ENCODE measurements around the gene REPS1. TPM values are rescaled to one million over a fixed set of nuclear protein-coding genes. Genes with fewer than 3 reads are reported as not detected.
"Not testable (repeated sequence)": the region's sequence is repeated elsewhere in the genome, so short reads cannot be mapped to it uniquely, and the experiment has no call there.

Gene REPS1
- total RNA-seq, result 65.8 and 70.1 TPM in 2 replicates

- H3K4me1 Mint-ChIP-seq, result peaks cover 19% of the 10 kb centered on the region
- peak within 1 kb of the TSS; percentile 91 for H3K4me3 Mint-ChIP-seq
- no peaks in the 10 kb centered on the region for H3K9me3 Mint-ChIP-seq
- peak within 1 kb of the TSS; percentile 97 for H3K27ac Mint-ChIP-seq
- intact Hi-C loops (cut with micrococcal nuclease), result loop anchor here (1.0 to 5.0 kb wide), 9 partner anchors 40 to 396 kb away; partner anchors contain the start of genes ABRACL, CCDC28A, CITED2 and TXLNB
- DNase-seq, result peak; percentile 98
- no peaks in the 10 kb centered on the region for H3K36me3 Mint-ChIP-seq (ENCODE audit: low read depth)
- H3K27me3 Mint-ChIP-seq, result peaks cover under 1% of the 10 kb centered on the region
Measured at GRCh38 chr6:138987643-138988468, at the start of gene REPS1. REPS1 (minus strand) TSS chr6:138988253; CDS start chr6:138987682, 571 bp downstream.

- Mint-ChIP-seq H3K9me3 (peaks cover 3% of the 10 kb centered on the region), H3K36me3 (ENCODE audit: low read depth) (peaks cover 65% of the 10 kb centered on the region), H3K27ac (peak overlapping the region; percentile 49), H3K27me3 (no peaks in the 10 kb centered on the region), H3K4me1 (peaks cover 19% of the 10 kb centered on the region), H3K4me3 (peak overlapping the region; percentile 4)
- intact Hi-C loops (cut with micrococcal nuclease), result no loop called here
- no peak for DNase-seq
Measured at GRCh38 chr6:139037490-139037889, 49.4 kb upstream of the REPS1 start.

GRCh38 chr6:139030228-139030963, 42.3 kb upstream of the REPS1 start:
- Mint-ChIP-seq H3K9me3 (no peaks in the 10 kb centered on the region), H3K36me3 (ENCODE audit: low read depth) (peaks cover 24% of the 10 kb centered on the region), H3K4me3 (no peak overlapping the region), H3K27me3 (no peaks in the 10 kb centered on the region), H3K4me1 (peaks cover 21% of the 10 kb centered on the region), H3K27ac (no peak overlapping the region)
- DNase-seq, result peak; percentile 68
- intact Hi-C loops (cut with micrococcal nuclease), result no loop called here

- intact Hi-C loops (cut with micrococcal nuclease), result loop anchor here (2.0 to 10.0 kb wide), 6 partner anchors 71 to 345 kb away; partner anchors contain the start of gene CITED2
- Mint-ChIP-seq H3K4me3 (no peak overlapping the region), H3K27me3 (no peaks in the 10 kb centered on the region), H3K4me1 (peaks cover 21% of the 10 kb centered on the region), H3K9me3 (no peaks in the 10 kb centered on the region), H3K27ac (no peak overlapping the region), H3K36me3 (ENCODE audit: low read depth) (peaks cover 17% of the 10 kb centered on the region)
- DNase-seq, result peak; percentile 79
Measured at GRCh38 chr6:139029470-139030227, 41.6 kb upstream of the REPS1 start.

- DNase-seq, result peak; percentile 94
- intact Hi-C loops (cut with micrococcal nuclease), result loop anchor here (1.0 to 10.0 kb wide), 8 partner anchors 41 to 346 kb away; partner anchors contain the start of genes CITED2, HECA and REPS1
- Mint-ChIP-seq H3K4me1 (peaks cover 21% of the 10 kb centered on the region), H3K4me3 (no peak within 1 kb of the TSS), H3K27me3 (no peaks in the 10 kb centered on the region), H3K9me3 (no peaks in the 10 kb centered on the region), H3K36me3 (ENCODE audit: low read depth) (peaks cover 10% of the 10 kb centered on the region), H3K27ac (peak within 1 kb of the TSS; percentile 85)
Measured at GRCh38 chr6:139028658-139029469, 40.8 kb upstream of the REPS1 start, which contains the start of gene ABRACL. ABRACL (plus strand) TSS chr6:139028745; CDS start chr6:139034161, 5,416 bp downstream.

- Mint-ChIP-seq H3K4me3 (no peak overlapping the region), H3K9me3 (no peaks in the 10 kb centered on the region), H3K36me3 (ENCODE audit: low read depth) (peaks cover 4% of the 10 kb centered on the region), H3K27me3 (no peaks in the 10 kb centered on the region), H3K27ac (peak overlapping the region; percentile 85), H3K4me1 (peaks cover 16% of the 10 kb centered on the region)
- intact Hi-C loops (cut with micrococcal nuclease), result loop anchor here (1.0 to 10.0 kb wide), 8 partner anchors 40 to 347 kb away; partner anchors contain the start of genes CITED2, HECA and REPS1
- no peak for DNase-seq
Measured at GRCh38 chr6:139028215-139028657, 40.2 kb upstream of the REPS1 start.

- H3K4me1 Mint-ChIP-seq, result peaks cover 12% of the 10 kb centered on the region
- H3K36me3 Mint-ChIP-seq (ENCODE audit: low read depth), result peaks cover 2% of the 10 kb centered on the region
- intact Hi-C loops (cut with micrococcal nuclease), result loop anchor here (1.0 to 10.0 kb wide), 8 partner anchors 39 to 347 kb away; partner anchors contain the start of genes CITED2, HECA and REPS1
- no peaks in the 10 kb centered on the region for H3K9me3 Mint-ChIP-seq
- H3K4me3 Mint-ChIP-seq, result no peak overlapping the region
- no peaks in the 10 kb centered on the region for H3K27me3 Mint-ChIP-seq
- DNase-seq, result peak; percentile 81
- peak overlapping the region; percentile 85 for H3K27ac Mint-ChIP-seq
Measured at GRCh38 chr6:139027620-139028182, 39.6 kb upstream of the REPS1 start.

- H3K36me3 Mint-ChIP-seq (ENCODE audit: low read depth); H3K4me1 Mint-ChIP-seq; H3K27ac Mint-ChIP-seq; H3K9me3 Mint-ChIP-seq; H3K4me3 Mint-ChIP-seq; H3K27me3 Mint-ChIP-seq; DNase-seq: not testable (repeated sequence)
- intact Hi-C loops (cut with micrococcal nuclease), result loop anchor here (5.0 to 10.0 kb wide), 2 partner anchors 137 to 219 kb away; no protein-coding TSS in a partner anchor
Measured at GRCh38 chr6:139025416-139025815, 37.4 kb upstream of the REPS1 start.

- Mint-ChIP-seq H3K4me3 (no peak overlapping the region), H3K36me3 (ENCODE audit: low read depth) (no peaks in the 10 kb centered on the region), H3K27ac (no peak overlapping the region), H3K4me1 (no peaks in the 10 kb centered on the region), H3K9me3 (no peaks in the 10 kb centered on the region), H3K27me3 (no peaks in the 10 kb centered on the region)
- DNase-seq, result peak; percentile 41
- intact Hi-C loops (cut with micrococcal nuclease), result loop anchor here (10.0 kb wide), 1 partner anchor 224 kb away; no protein-coding TSS in a partner anchor
Measured at GRCh38 chr6:139020689-139021088, 32.6 kb upstream of the REPS1 start.

- Mint-ChIP-seq H3K36me3 (ENCODE audit: low read depth) (no peaks in the 10 kb centered on the region), H3K27me3 (no peaks in the 10 kb centered on the region), H3K4me3 (no peak overlapping the region), H3K27ac (no peak overlapping the region), H3K9me3 (no peaks in the 10 kb centered on the region), H3K4me1 (no peaks in the 10 kb centered on the region)
- intact Hi-C loops (cut with micrococcal nuclease), result loop anchor here (10.0 kb wide), 1 partner anchor 225 kb away; no protein-coding TSS in a partner anchor
- no peak for DNase-seq
Measured at GRCh38 chr6:139019722-139020121, 31.7 kb upstream of the REPS1 start.

- no peak overlapping the region for H3K4me3 Mint-ChIP-seq
- H3K27ac Mint-ChIP-seq, result no peak overlapping the region
- H3K27me3 Mint-ChIP-seq, result peaks cover 2% of the 10 kb centered on the region
- no peaks in the 10 kb centered on the region for H3K4me1 Mint-ChIP-seq
- H3K36me3 Mint-ChIP-seq (ENCODE audit: low read depth), result no peaks in the 10 kb centered on the region
- intact Hi-C loops (cut with micrococcal nuclease), result no loop called here
- DNase-seq, result no peak
- H3K9me3 Mint-ChIP-seq, result no peaks in the 10 kb centered on the region
Measured at GRCh38 chr6:139017227-139017626, 29.2 kb upstream of the REPS1 start.
